GM12878 (cell line): ENCODE data around the gene SCYL3.

Experiments
- HDAC2 ChIP-seq: fragments of 200-600 bp; sonication (generic); IDR thresholded peaks from 2 replicates; pipeline ENCODE4 v1.6.1; 2017
- MXI1 ChIP-seq: fragments of 150-350 bp; IDR thresholded peaks from 2 replicates; pipeline ENCODE4 v1.6.1; 2011; ENCODE audit warnings: low read depth, mild to moderate bottlenecking, inconsistent platforms, low read length, improper control_type of control experiment
- POLR2AphosphoS2 ChIP-seq: IDR thresholded peaks from 2 replicates; pipeline ENCODE4 v1.6.1; 2011; ENCODE audit warnings: low read depth, mild to moderate bottlenecking, low read length, improper control_type of control experiment, moderate library complexity
- SMAD1 ChIP-seq: fragments of 450-650 bp; IDR thresholded peaks from 2 replicates; pipeline ENCODE4 v1.6.1; 2018; ENCODE audit warnings: mild to moderate bottlenecking, low read depth; ENCODE audit not compliant: partially characterized antibody
- SMC3 ChIP-seq: IDR thresholded peaks from 2 replicates; pipeline ENCODE4 v1.6.1; 2011; ENCODE audit warnings: low read length, improper control_type of control experiment, borderline replicate concordance
- TCF12 ChIP-seq: IDR thresholded peaks from 2 replicates; pipeline ENCODE4 v1.6.1; 2011; ENCODE audit warnings: low read depth, mild to moderate bottlenecking, low read length
- ZNF217 ChIP-seq: fragments of 450-650 bp; IDR thresholded peaks from 2 replicates; pipeline ENCODE4 v1.6.1; 2017; ENCODE audit warnings: antibody characterized with exemption, mild to moderate bottlenecking

DNA sequence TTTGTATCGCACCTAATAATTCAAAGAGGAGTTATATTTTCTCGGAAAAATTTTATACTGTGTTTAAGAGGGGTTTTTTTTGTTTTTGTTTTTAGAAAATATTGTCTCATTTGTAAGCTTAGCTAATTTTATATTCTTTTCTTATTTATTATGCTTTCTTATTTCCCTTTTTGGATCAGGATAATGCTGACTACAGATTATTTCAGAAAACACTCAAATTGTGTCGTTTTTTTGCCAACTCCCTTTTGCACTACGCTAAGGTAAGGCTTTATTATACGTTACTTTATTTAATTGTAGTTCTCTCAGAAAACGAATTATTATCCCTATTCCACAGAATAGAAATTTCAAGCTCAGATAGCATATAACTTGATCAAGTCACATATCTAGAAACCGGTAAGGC lies 72.2 kb downstream of the SCYL3 start:
- no peak for TF ChIP-seq POLR2AphosphoS2
- TF ChIP-seq ZNF217: no peak
- TF ChIP-seq TCF12: no peak
- TF ChIP-seq HDAC2: no peak
- no peak for TF ChIP-seq MXI1
- TF ChIP-seq SMAD1: no peak
- TF ChIP-seq SMC3: no peak
